Transverse colon (tissue), 3 donors: Measurements from ENCODE around the gene TMPO.

Experiments
- POLR2A ChIP-seq: fragments of 450-650 bp; IDR thresholded peaks from one replicate; pipeline ENCODE4 v1.6.1; 2016; ENCODE audit warnings: antibody characterized with exemption, mild to moderate bottlenecking, moderate library complexity
- TF ChIP-seq, protein P1 (sequence below), 5 experiments: fragments of 200-600 bp in 3 of 5; fragments of 450-650 bp in 2 of 5; sonication (generic) in 3 of 5; IDR thresholded peaks; 1 replicate in 2 of 5; 2 replicates in 3 of 5; pipeline ENCODE4 v1.5.1; 2016 to 2017; ENCODE audit warnings: antibody characterized with exemption in 5 of 5, inconsistent platforms in 3 of 5, mild to moderate bottlenecking in 2 of 5, moderate library complexity in 1 of 5

DNA sequence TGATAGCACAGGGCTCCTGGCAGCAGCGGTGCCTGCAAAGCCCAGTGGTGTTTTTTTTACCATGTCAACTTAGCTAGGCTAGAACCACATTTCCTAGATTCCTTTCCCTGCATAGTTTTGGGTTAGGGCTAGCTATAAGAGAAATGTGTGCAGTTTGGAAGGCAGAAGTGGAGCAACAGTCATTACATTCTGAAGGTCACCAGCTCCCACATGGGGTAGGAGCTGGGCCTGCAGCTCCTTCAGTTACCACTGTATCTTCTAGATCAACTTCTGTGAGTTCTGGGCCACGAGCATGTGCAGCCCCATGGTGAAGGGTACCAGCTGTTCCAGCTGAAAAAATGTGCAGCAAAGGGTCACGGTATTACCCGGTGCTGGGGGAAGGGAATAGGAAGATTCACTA lies 75.8 kb downstream of the TMPO start:
- TF ChIP-seq, protein P1, sequence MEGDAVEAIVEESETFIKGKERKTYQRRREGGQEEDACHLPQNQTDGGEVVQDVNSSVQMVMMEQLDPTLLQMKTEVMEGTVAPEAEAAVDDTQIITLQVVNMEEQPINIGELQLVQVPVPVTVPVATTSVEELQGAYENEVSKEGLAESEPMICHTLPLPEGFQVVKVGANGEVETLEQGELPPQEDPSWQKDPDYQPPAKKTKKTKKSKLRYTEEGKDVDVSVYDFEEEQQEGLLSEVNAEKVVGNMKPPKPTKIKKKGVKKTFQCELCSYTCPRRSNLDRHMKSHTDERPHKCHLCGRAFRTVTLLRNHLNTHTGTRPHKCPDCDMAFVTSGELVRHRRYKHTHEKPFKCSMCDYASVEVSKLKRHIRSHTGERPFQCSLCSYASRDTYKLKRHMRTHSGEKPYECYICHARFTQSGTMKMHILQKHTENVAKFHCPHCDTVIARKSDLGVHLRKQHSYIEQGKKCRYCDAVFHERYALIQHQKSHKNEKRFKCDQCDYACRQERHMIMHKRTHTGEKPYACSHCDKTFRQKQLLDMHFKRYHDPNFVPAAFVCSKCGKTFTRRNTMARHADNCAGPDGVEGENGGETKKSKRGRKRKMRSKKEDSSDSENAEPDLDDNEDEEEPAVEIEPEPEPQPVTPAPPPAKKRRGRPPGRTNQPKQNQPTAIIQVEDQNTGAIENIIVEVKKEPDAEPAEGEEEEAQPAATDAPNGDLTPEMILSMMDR (IDR thresholded peaks at IDR 0.05) = no peak
- no peak for TF ChIP-seq POLR2A
